ENCODE measurements around the gene ONECUT3.
"Not testable (repeated sequence)": the region's sequence is repeated elsewhere in the genome, so short reads cannot be mapped to it uniquely, and the experiment has no call there.

The ONECUT3 gene

GRCh38 chr19:1758231-1758577 is 4.9 kb downstream of the ONECUT3 start:
- TF ChIP-seq CTCF (conservative IDR thresholded peaks at IDR 0.05) = no peak

GRCh38 chr19:1758959-1759903 is 5.9 kb downstream of the ONECUT3 start:
- TF ChIP-seq CTCF (conservative IDR thresholded peaks at IDR 0.05) = no peak
- H3K27ac ChIP-seq = no peak overlapping the region

More at GRCh38 chr19:1758231-1758577, 4.9 kb downstream of the ONECUT3 start:
- H3K27ac ChIP-seq = no peak overlapping the region

- TF ChIP-seq CTCF (conservative IDR thresholded peaks at IDR 0.05) = no peak
These were observed 6.7 kb downstream of the ONECUT3 start for GRCh38 chr19:1760020-1760419.

GRCh38 chr19:1760786-1761527 is 7.7 kb downstream of the ONECUT3 start:
- not testable (repeated sequence) for H3K27ac ChIP-seq

More at GRCh38 chr19:1760020-1760419, 6.7 kb downstream of the ONECUT3 start:
- no peak overlapping the region for H3K27ac ChIP-seq

GRCh38 chr19:1761528-1762242 is 8.4 kb downstream of the ONECUT3 start:
- TF ChIP-seq CTCF (conservative IDR thresholded peaks at IDR 0.05) = no peak
- H3K27ac ChIP-seq = no peak overlapping the region

- TF ChIP-seq CTCF (conservative IDR thresholded peaks at IDR 0.05) = no peak
- H3K27ac ChIP-seq = no peak overlapping the region
These were observed 9.2 kb downstream of the ONECUT3 start for GRCh38 chr19:1762243-1763117.
